ENCODE results near the gene ANKRD24. TPM values are rescaled to one million over a fixed set of nuclear protein-coding genes. Genes with fewer than 3 reads are reported as not detected.

ANKRD24 gene
- total and polyA plus RNA-seq, 4 donors: 0.68 to 2.4 (median 1.3) TPM

DNA sequence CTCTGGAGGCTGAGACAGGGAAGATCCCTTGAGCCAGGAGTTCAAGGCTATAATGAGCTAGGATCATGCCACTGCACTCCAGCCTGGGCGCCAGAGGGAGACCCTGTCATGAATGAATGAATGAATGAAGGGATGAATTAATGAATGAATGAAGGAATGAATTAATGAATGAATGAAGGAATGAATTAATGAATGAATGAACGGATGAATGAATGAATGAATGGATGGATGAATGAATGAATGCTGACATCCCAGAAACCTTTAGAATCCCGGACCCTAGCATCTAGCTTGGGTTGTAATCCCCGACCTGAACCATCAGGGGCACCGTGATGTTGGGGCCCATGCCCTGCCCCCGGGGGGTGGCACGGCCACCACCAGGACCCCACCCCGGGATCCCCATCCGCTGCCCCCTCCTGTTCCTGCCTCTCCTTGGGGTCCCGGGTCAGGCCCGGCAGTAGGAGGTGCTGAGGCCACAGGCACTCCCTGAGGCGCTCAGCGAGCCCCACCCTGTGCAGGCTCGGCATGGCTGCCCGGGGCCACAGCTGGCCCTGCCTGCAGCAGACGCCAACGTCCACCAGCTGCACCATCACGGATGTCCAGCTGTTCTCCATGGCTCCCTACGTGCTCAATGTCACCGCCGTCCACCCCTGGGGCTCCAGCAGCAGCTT is 50.3 kb downstream of the ANKRD24 start:
- no peak for ATAC-seq (ENCODE audit: insufficient read depth, low FRiP score)

GRCh38 chr19:4233282-4233853 is 50.9 kb downstream of the ANKRD24 start:
- Histone ChIP-seq H3K9ac (ENCODE audit: insufficient read depth in 1 of 2, low read length in 2 of 2) (no peak overlapping the region), H3K4me3 (no peak overlapping the region), H3K27ac (ENCODE audit: low read depth in 1 of 2, low read length in 1 of 2) (no peak overlapping the region), H3K4me1 (ENCODE audit: control insufficient read depth in 5 of 5, insufficient read depth in 5 of 5, low read length in 5 of 5) (peaks cover 0 to 5% (median 0%) of the 10 kb centered on the region in 5 donors), H3K27me3 (ENCODE audit: control insufficient read depth in 3 of 3, insufficient read depth in 3 of 3, low read length in 2 of 3) (peaks cover 0 to 11% (median 9%) of the 10 kb centered on the region in 3 donors), H3K9me3 (ENCODE audit: control insufficient read depth in 4 of 4, insufficient read depth in 3 of 4, low read length in 3 of 4) (peaks cover 0 to 2% (median 0%) of the 10 kb centered on the region in 4 donors), H3K36me3 (ENCODE audit: control insufficient read depth in 4 of 4, insufficient read depth in 4 of 4, low read length in 4 of 4) (no peaks in the 10 kb centered on the region)
- 39 to 43% methylated on average over 11 of the region's 11 CpGs for WGBS, 2 donors
- peak; percentile 66 for ATAC-seq (ENCODE audit: insufficient read depth, low FRiP score)
- DNase-seq: peak; percentile 13 to 35 (median 15)
- TF ChIP-seq, protein P1, sequence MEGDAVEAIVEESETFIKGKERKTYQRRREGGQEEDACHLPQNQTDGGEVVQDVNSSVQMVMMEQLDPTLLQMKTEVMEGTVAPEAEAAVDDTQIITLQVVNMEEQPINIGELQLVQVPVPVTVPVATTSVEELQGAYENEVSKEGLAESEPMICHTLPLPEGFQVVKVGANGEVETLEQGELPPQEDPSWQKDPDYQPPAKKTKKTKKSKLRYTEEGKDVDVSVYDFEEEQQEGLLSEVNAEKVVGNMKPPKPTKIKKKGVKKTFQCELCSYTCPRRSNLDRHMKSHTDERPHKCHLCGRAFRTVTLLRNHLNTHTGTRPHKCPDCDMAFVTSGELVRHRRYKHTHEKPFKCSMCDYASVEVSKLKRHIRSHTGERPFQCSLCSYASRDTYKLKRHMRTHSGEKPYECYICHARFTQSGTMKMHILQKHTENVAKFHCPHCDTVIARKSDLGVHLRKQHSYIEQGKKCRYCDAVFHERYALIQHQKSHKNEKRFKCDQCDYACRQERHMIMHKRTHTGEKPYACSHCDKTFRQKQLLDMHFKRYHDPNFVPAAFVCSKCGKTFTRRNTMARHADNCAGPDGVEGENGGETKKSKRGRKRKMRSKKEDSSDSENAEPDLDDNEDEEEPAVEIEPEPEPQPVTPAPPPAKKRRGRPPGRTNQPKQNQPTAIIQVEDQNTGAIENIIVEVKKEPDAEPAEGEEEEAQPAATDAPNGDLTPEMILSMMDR (IDR thresholded peaks at IDR 0.05; ENCODE audit: control extremely low read depth, extremely low read depth): no peak

More for the DNA sequence above, 50.3 kb downstream of the ANKRD24 start:
- Histone ChIP-seq H3K36me3 (ENCODE audit: control insufficient read depth in 4 of 4, insufficient read depth in 4 of 4, low read length in 4 of 4) (no peaks in the 10 kb centered on the region), H3K27ac (ENCODE audit: low read depth in 1 of 2, low read length in 1 of 2) (no peak overlapping the region), H3K9ac (ENCODE audit: insufficient read depth in 1 of 2, low read length in 2 of 2) (no peak overlapping the region), H3K9me3 (ENCODE audit: control insufficient read depth in 4 of 4, insufficient read depth in 3 of 4, low read length in 3 of 4) (peaks cover 0 to 2% (median 0%) of the 10 kb centered on the region in 4 donors), H3K4me1 (ENCODE audit: control insufficient read depth in 5 of 5, insufficient read depth in 5 of 5, low read length in 5 of 5) (peaks cover 0 to 5% (median 0%) of the 10 kb centered on the region in 5 donors), H3K4me3 (no peak overlapping the region), H3K27me3 (ENCODE audit: control insufficient read depth in 3 of 3, insufficient read depth in 3 of 3, low read length in 2 of 3) (peaks cover 0 to 17% (median 15%) of the 10 kb centered on the region in 3 donors)
- 47 to 55% methylated on average over 21 of the region's 21 CpGs for whole genome bisulfite sequencing, 2 donors
- TF ChIP-seq, protein P1 (IDR thresholded peaks at IDR 0.05; ENCODE audit: control extremely low read depth, extremely low read depth): no peak
- DNase-seq: no peak

DNA sequence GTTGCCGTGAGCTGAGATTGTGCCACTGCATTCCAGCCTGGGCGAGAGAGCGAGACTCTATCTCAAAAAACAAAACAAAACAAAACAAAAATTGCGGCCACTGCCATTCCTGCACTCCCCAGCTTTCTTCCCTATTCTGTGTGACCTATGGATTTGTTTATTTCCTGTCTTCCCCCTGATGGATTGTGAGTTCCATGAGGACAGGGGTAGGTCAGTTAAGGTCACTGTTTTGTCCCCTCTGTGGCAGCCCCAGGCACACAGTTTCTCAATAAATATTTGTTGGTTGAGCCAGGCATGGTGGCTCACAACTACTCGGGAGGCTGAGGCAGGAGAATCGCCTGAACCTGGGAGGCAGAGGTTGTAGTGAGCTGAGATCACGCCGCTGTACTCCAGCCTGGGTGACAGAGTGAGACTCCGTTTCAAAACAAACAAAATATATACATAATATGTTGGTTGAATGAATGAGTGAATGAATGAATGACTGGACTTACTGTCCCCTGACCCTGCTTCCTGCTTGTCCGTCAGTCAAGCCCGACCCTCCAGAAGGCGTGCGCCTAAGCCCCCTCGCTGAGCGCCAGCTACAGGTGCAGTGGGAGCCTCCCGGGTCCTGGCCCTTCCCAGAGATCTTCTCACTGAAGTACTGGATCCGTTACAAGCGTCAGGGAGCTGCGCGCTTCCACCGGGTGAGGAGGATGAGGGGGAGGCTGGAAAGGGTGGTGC is 51.8 kb downstream of the ANKRD24 start:
- Histone ChIP-seq H3K9me3 (ENCODE audit: control insufficient read depth in 4 of 4, insufficient read depth in 3 of 4, low read length in 3 of 4) (peaks cover 0 to 2% (median 0%) of the 10 kb centered on the region in 4 donors), H3K4me3 (no peak overlapping the region), H3K9ac (ENCODE audit: insufficient read depth in 1 of 2, low read length in 2 of 2) (no peak overlapping the region), H3K27me3 (ENCODE audit: control insufficient read depth in 3 of 3, insufficient read depth in 3 of 3, low read length in 2 of 3) (peaks cover 0 to 3% (median 3%) of the 10 kb centered on the region in 3 donors), H3K27ac (ENCODE audit: low read depth in 1 of 2, low read length in 1 of 2) (no peak overlapping the region), H3K4me1 (ENCODE audit: control insufficient read depth in 5 of 5, insufficient read depth in 5 of 5, low read length in 5 of 5) (peaks cover 0 to 3% (median 0%) of the 10 kb centered on the region in 5 donors), H3K36me3 (ENCODE audit: control insufficient read depth in 4 of 4, insufficient read depth in 4 of 4, low read length in 4 of 4) (no peaks in the 10 kb centered on the region)
- 51 to 67% methylated on average over 21 of the region's 21 CpGs for WGBS, 2 donors
- ATAC-seq (ENCODE audit: insufficient read depth, low FRiP score) (no peak), DNase-seq (no peak)
- TF ChIP-seq, protein P1 (IDR thresholded peaks at IDR 0.05; ENCODE audit: control extremely low read depth, extremely low read depth): no peak
